H9 (cell line): ENCODE measurements around the gene MACROD1. TPM values are rescaled to one million over a fixed set of nuclear protein-coding genes. Genes with fewer than 3 reads are reported as not detected.

Experiments
- DNase-seq: peaks from one replicate; pipeline ENCODE4 v3.0.0-alpha.2; 2017
- H2AFZ ChIP-seq: one replicate; pipeline ENCODE4 v1.6.1; 2013; ENCODE audit warnings: mild to moderate bottlenecking, low read length, control low read depth, moderate library complexity
- H2AK5ac ChIP-seq: 2 replicates; pipeline ENCODE4 v1.6.1; 2013; ENCODE audit warnings: low read length, control low read depth, mixed read lengths; ENCODE audit not compliant: insufficient read length
- H2BK120ac ChIP-seq: one replicate; pipeline ENCODE4 v1.6.1; 2013; ENCODE audit warnings: low read depth, mild to moderate bottlenecking, low read length, control low read depth, inconsistent platforms; ENCODE audit not compliant: poor library complexity, severe bottlenecking
- H2BK12ac ChIP-seq: 2 replicates; pipeline ENCODE4 v1.6.1; 2013; ENCODE audit warnings: low read length, control low read depth, mixed read lengths, low read depth; ENCODE audit not compliant: insufficient read length
- H2BK15ac ChIP-seq: 2 replicates; pipeline ENCODE4 v1.6.1; 2013; ENCODE audit warnings: low read depth, low read length, control low read depth
- H2BK20ac ChIP-seq: one replicate; pipeline ENCODE4 v1.6.1; 2013; ENCODE audit warnings: low read depth, mild to moderate bottlenecking, low read length, control low read depth, inconsistent platforms; ENCODE audit not compliant: poor library complexity, severe bottlenecking
- H2BK5ac ChIP-seq: 2 replicates; pipeline ENCODE4 v1.6.1; 2013; ENCODE audit warnings: low read length, control low read depth, mixed read lengths; ENCODE audit not compliant: insufficient read length
- H3K14ac ChIP-seq: 2 replicates; pipeline ENCODE4 v1.6.1; 2013; ENCODE audit warnings: low read length, control low read depth; ENCODE audit not compliant: insufficient read depth
- H3K18ac ChIP-seq: 2 replicates; pipeline ENCODE4 v1.6.1; 2013; ENCODE audit warnings: low read depth, mild to moderate bottlenecking, mixed read lengths, low read length, control low read depth; ENCODE audit not compliant: insufficient read length
- H3K23ac ChIP-seq: 2 replicates; pipeline ENCODE4 v1.6.1; 2013; ENCODE audit warnings: low read length, control low read depth, mixed read lengths, low read depth; ENCODE audit not compliant: insufficient read length
- H3K23me2 ChIP-seq: 2 replicates; pipeline ENCODE4 v1.6.1; 2013; ENCODE audit warnings: low read depth, mild to moderate bottlenecking, mixed read lengths, low read length, control low read depth; ENCODE audit not compliant: insufficient read length, poor library complexity, severe bottlenecking
- H3K27ac ChIP-seq: 2 replicates; pipeline ENCODE4 v1.5.1; 2013; ENCODE audit warnings: low read length, control low read depth, mixed read lengths, low read depth; ENCODE audit not compliant: insufficient read length
- H3K27me3 ChIP-seq: 2 replicates; pipeline ENCODE4 v1.6.1; 2013; ENCODE audit warnings: low read length, control low read depth, inconsistent platforms; ENCODE audit not compliant: insufficient read depth
- H3K4ac ChIP-seq: 2 replicates; pipeline ENCODE4 v1.6.1; 2013; ENCODE audit warnings: low read depth, mild to moderate bottlenecking, control low read depth, inconsistent platforms, low read length, moderate library complexity
- H3K4me1 ChIP-seq: 2 replicates; pipeline ENCODE4 v1.6.1; 2013; ENCODE audit warnings: low read length, control low read depth, inconsistent platforms; ENCODE audit not compliant: insufficient read depth
- H3K4me2 ChIP-seq: 2 replicates; pipeline ENCODE4 v1.6.1; 2013; ENCODE audit warnings: low read length, control low read depth, mixed read lengths; ENCODE audit not compliant: insufficient read length, insufficient read depth
- H3K56ac ChIP-seq: 2 replicates; pipeline ENCODE4 v1.6.1; 2013; ENCODE audit warnings: low read depth, mild to moderate bottlenecking, mixed read lengths, low read length, control low read depth; ENCODE audit not compliant: insufficient read length
- H3K79me1 ChIP-seq: 2 replicates; pipeline ENCODE4 v1.6.1; 2013; ENCODE audit warnings: low read depth, mild to moderate bottlenecking, moderate library complexity, low read length, control low read depth, inconsistent platforms; ENCODE audit not compliant: insufficient read depth, poor library complexity, severe bottlenecking
- H3K79me2 ChIP-seq: 2 replicates; pipeline ENCODE4 v1.6.1; 2013; ENCODE audit warnings: low read length, control low read depth, inconsistent platforms; ENCODE audit not compliant: insufficient read depth
- H3K9ac ChIP-seq: 2 replicates; pipeline ENCODE4 v1.6.1; 2013; ENCODE audit warnings: low read length, control low read depth, mixed read lengths; ENCODE audit not compliant: insufficient read length; ENCODE audit errors: extremely low read depth
- H3K9me3 ChIP-seq: one replicate; pipeline ENCODE4 v1.6.1; 2013; ENCODE audit warnings: low read depth, low read length, inconsistent platforms; ENCODE audit not compliant: control insufficient read depth
- H3T11ph ChIP-seq: one replicate; pipeline ENCODE4 v1.6.1; 2013; ENCODE audit warnings: mild to moderate bottlenecking, low read length, control low read depth, inconsistent platforms
- H4K20me1 ChIP-seq: one replicate; pipeline ENCODE4 v1.6.1; 2013; ENCODE audit not compliant: control insufficient read depth, insufficient read length, insufficient read depth
- H4K5ac ChIP-seq: 2 replicates; pipeline ENCODE4 v1.6.1; 2013; ENCODE audit warnings: low read depth, mild to moderate bottlenecking, mixed read lengths, low read length, control low read depth; ENCODE audit not compliant: insufficient read length
- H4K8ac ChIP-seq: replicated peaks from 2 replicates; pipeline ENCODE4 v1.6.1; 2013; ENCODE audit warnings: low read length, control low read depth, mixed read lengths, low read depth; ENCODE audit not compliant: insufficient read length
- H4K91ac ChIP-seq: 2 replicates; pipeline ENCODE4 v1.6.1; 2013; ENCODE audit warnings: low read depth, mild to moderate bottlenecking, moderate library complexity, mixed read lengths, low read length, control low read depth; ENCODE audit not compliant: insufficient read length
- H3K27ac Mint-ChIP-seq, 3 experiments: 2 replicates in 2 of 3; 3 replicates in 1 of 3; pipeline ENCODE4 v1.8.0; 2020 to 2021; ENCODE audit warnings: mixed read lengths in 3 of 3, mild to moderate bottlenecking in 1 of 3, moderate library complexity in 1 of 3
- H3K27me3 Mint-ChIP-seq: 2 replicates; pipeline ENCODE4 v1.8.0; 2021; ENCODE audit warnings: low read depth, mild to moderate bottlenecking, moderate library complexity, mixed read lengths
- H3K36me3 Mint-ChIP-seq, 3 experiments: 2 replicates in 2 of 3; 3 replicates in 1 of 3; pipeline ENCODE4 v1.8.0; 2020 to 2021; ENCODE audit warnings: low read depth in 3 of 3, mixed read lengths in 3 of 3; ENCODE audit not compliant: insufficient read depth in 1 of 3
- H3K4me1 Mint-ChIP-seq, 2 experiments: 2 replicates each; pipeline ENCODE4 v1.8.0; 2020; ENCODE audit warnings: mixed read lengths in 2 of 2
- H3K4me3 Mint-ChIP-seq, 2 experiments: 2 replicates in 1 of 2; 3 replicates in 1 of 2; pipeline ENCODE4 v1.8.0; 2020 to 2021; ENCODE audit warnings: mild to moderate bottlenecking in 2 of 2, mixed read lengths in 2 of 2, moderate library complexity in 1 of 2
- H3K9me3 Mint-ChIP-seq, 2 experiments: 2 replicates in 1 of 2; 3 replicates in 1 of 2; pipeline ENCODE4 v1.8.0; 2020; ENCODE audit warnings: mild to moderate bottlenecking in 2 of 2, mixed read lengths in 2 of 2, moderate library complexity in 1 of 2
- CTCF ChIP-seq: fragments of 200-600 bp; sonication (generic); conservative IDR thresholded peaks from 3 replicates; pipeline ENCODE4 v1.8.0; 2021; ENCODE audit warnings: antibody characterized with exemption, mild to moderate bottlenecking
- WGBS: extraction: QIAGEN DNeasy Blood & Tissue Kit; methylation state at CpG from one replicate; pipeline ENCODE4 v1.1.7; 2013; ENCODE audit warnings: missing lambda C conversion rate, low lambda C conversion rate, mixed read lengths; ENCODE audit not compliant: insufficient read length; ENCODE audit errors: extremely low coverage; 5-methylcytosine and 5-hydroxymethylcytosine counted together
- total RNA-seq: library from RNA; stranded (reverse); gene quantifications from 2 replicates; pipeline ENCODE4 v1.2.1, GENCODE V29; 2021

The MACROD1 gene
- total RNA-seq, 1 experiment from 2014 or later: 21.2 TPM

- no peak overlapping the region for H2BK20ac ChIP-seq
- H3K9ac ChIP-seq: no peak overlapping the region
- H4K91ac ChIP-seq: no peak overlapping the region
- no peak overlapping the region for H2AFZ ChIP-seq
- H3K9me3 ChIP-seq: no peaks in the 10 kb centered on the region
- peaks cover 26% of the 10 kb centered on the region for H3K27me3 Mint-ChIP-seq
- no peak overlapping the region for H4K8ac ChIP-seq
- H4K5ac ChIP-seq: no peak overlapping the region
- H3T11ph ChIP-seq: no peak overlapping the region
- H4K20me1 ChIP-seq: peaks cover 3% of the 10 kb centered on the region
- H3K27me3 ChIP-seq: no peaks in the 10 kb centered on the region; the same call in 1 of the 2 replicates
- H2BK12ac ChIP-seq: no peak overlapping the region
- H3K18ac ChIP-seq: no peak overlapping the region
- H3K56ac ChIP-seq: no peak overlapping the region
- no peaks in the 10 kb centered on the region for H3K23me2 ChIP-seq
- no peak overlapping the region for H2AK5ac ChIP-seq
- no peak overlapping the region for H2BK120ac ChIP-seq
- H3K27ac Mint-ChIP-seq: no peak overlapping the region; a peak in 1 of 7 replicates
- no peak overlapping the region for H3K4me3 Mint-ChIP-seq
- H3K79me1 ChIP-seq: no peaks in the 10 kb centered on the region
- no peak for TF ChIP-seq CTCF
- H3K23ac ChIP-seq: no peak overlapping the region
- peaks cover 0 to 4% (median 0%) of the 10 kb centered on the region in 3 experiments; a peak in 2 of 7 replicates for H3K36me3 Mint-ChIP-seq
- H3K14ac ChIP-seq: 0 out of 2 replicates have a peak overlapping the region, but pooled peaks have one; percentile 1
- H2BK5ac ChIP-seq: no peak overlapping the region
- H2BK15ac ChIP-seq: no peak overlapping the region
- WGBS: no CpG with 5 or more reads among the region's 8 CpGs
- no peak for DNase-seq
- no peaks in the 10 kb centered on the region for H3K79me2 ChIP-seq
- no peak overlapping the region for H3K4ac ChIP-seq
- H3K27ac ChIP-seq: no peak overlapping the region
- H3K9me3 Mint-ChIP-seq: no peaks in the 10 kb centered on the region
- H3K4me1 ChIP-seq: peaks cover 3% of the 10 kb centered on the region; the same call in 1 of the 2 replicates
- H3K4me2 ChIP-seq: no peak overlapping the region
- H3K4me1 Mint-ChIP-seq: peaks cover 33 to 60% of the 10 kb centered on the region in 2 experiments
Observed at GRCh38 chr11:64129403-64129802, 36.5 kb downstream of the MACROD1 start.
